Stimulated activated CD4-positive, alpha-beta T cell treated with anti-CD3 and anti-CD28 coated beads, Interleukin-1b, Interleukin-23, amount 100 ng/mL, for 24 hours (primary cell): ENCODE results near the gene PTPRM.
"Not testable (repeated sequence)": the region's sequence is repeated elsewhere in the genome, so short reads cannot be mapped to it uniquely, and the experiment has no call there.

Source experiments
- DNase-seq, 4 experiments: peaks; one replicate each; pipeline ENCODE4 v3.0.0-alpha.2; 2020; ENCODE audit warnings: low read depth in 4 of 4, low spot score in 1 of 4

The PTPRM gene

DNA sequence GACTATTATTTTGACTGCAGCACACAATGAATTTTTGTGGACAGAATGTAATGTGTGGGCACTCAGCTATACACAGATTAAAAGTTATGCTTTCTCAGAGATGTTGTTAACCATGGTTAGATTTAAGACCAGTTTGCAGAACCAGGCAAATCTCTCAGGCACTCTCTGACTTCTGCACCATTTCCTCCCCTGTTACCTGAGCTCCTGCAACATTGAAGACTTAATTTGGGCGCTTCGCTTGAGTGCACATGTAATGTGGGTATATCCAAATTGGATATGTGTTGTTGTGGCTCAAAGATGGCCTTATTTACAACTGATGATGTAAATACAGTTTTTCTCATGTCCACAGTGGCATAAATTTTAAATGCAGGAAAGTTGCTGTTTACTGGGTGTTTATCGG, 469.4 kb downstream of the PTPRM start:
- no peak for DNase-seq

GRCh38 chr18:8037296-8037695, 470.2 kb downstream of the PTPRM start:
- no peak for DNase-seq

- DNase-seq = no peak
Observed at GRCh38 chr18:8040021-8040420, 472.9 kb downstream of the PTPRM start.

DNA sequence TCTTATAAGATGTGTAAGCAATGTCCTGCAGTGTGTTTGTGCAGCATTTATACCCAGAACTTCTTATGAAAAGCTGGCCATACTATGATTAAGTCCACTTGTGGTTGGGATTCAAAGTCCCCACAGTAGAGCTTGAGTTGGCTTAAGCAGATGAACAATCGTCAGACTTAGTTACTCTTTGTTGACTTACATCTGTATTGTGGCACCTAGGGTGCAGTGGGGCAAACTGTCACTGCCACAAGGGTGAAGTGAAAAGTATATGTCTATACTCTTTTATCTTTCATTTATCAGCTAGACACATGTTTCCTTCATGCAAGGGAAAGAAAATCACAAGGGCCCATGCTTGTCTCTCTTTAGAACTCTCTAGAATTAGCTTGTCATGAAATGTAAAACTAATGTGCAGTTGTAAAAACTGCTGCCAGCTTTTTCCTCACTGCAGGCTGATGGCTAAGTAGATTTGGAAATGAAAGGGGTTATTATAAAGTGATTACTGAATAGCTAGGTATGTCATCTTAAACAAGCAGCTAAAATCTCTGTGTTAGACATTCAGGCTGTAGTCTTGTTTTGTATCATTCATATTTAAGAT, 474.5 kb downstream of the PTPRM start:
- no peak for DNase-seq

GRCh38 chr18:8044004-8044403, 476.9 kb downstream of the PTPRM start:
- no peak for DNase-seq

GRCh38 chr18:8045160-8045883, 478.2 kb downstream of the PTPRM start:
- no peak for DNase-seq

DNA sequence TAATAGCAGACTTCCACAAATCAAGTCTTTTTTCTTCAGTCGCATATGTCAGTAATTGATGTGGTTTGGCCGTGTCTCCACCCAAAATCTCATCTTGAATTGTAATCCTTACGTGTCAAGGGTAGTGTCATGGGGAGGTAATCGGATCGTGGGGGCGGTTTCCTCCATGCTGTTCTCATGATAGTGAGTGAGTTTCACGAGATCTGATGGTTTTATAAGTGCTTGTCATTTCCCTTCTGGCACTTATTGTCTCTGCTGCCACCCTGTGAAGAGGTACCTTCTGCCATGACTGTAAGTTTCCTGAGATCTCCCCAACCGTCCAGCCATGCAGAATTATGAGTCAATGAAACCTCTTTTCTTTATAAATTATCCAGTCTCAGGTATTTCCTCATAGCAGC, 478.8 kb downstream of the PTPRM start:
- DNase-seq = peak in 2 of 4 experiments; percentile 13 to 30

GRCh38 chr18:8046441-8046840, 479.3 kb downstream of the PTPRM start:
- no peak for DNase-seq

GRCh38 chr18:8049147-8049546, 482.0 kb downstream of the PTPRM start:
- no peak for DNase-seq

DNA sequence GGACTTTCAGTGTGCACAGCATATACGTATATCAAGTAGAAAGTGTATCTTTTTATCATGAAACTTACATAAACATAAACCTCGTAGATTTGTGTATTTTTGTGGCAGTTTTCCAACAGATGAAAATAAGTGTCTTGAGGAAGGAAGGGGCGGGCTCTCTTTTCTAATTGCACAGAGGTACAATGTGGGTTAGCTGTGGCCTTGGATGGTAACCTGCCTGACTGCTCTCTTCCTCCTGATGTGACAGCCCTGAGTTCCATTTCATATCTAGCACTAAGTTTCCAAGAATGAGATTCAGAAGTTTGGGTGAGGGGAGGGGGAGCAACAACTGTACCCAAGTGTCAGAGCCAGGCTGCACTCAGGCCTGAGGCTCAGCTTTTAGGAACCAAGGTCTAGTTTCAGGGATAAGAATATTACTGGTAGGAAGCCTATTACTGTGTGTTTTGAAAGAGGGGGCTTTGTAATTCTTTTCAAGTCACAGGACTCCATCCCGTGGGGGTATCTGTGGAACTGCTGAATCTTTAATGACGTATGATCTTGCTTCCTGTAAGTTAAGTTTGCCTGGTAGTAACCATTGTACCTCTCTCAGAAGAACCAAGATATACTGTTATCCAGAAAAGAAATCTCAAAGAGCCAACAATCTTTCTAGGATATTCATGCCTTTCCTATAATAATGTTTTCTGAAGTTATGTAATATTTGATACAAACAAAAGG, 483.7 kb downstream of the PTPRM start:
- no peak for DNase-seq

- no peak for DNase-seq
Observed at GRCh38 chr18:8051453-8051852, 484.3 kb downstream of the PTPRM start.

GRCh38 chr18:8052237-8052701, 485.2 kb downstream of the PTPRM start:
- no peak for DNase-seq

DNA sequence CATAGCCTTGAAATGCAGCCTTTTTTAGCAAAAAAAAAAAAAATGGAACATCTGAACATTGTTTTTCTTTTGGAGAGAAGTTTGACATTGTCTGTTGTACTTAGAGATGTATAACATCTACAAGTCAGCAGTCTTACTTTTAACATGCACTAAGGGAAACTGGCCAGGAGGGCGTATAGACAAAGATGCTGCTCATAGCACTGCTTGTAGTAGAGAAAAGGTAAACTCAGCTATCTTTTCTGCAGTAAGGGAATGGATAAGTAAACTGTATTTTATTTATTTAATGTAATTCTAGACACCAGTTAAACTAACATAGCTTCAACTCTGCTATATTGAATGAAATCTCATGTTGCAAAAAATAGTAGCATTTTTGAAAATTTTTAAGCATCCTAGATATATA, 489.6 kb downstream of the PTPRM start:
- DNase-seq = no peak

GRCh38 chr18:8063152-8063551, 496.0 kb downstream of the PTPRM start:
- DNase-seq = not testable (repeated sequence)

DNA sequence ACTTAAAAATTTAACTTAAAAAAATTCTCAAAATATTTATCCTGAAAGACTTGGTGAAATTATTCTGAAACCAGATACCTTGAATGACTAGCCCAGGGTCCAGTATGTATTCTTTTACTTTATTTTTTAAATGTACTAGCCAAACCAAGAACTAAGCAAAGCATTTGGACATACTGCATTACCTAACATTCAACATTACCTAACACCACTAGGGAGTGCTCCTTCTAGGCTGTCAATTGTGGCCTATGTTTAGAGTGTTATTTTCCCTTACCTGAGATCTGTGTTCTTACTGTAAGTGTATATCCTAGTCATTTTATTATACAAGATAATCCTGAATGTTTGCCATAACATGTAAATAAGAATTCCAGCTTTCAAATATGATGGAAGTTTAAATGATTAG, 496.6 kb downstream of the PTPRM start:
- DNase-seq = no peak

DNA sequence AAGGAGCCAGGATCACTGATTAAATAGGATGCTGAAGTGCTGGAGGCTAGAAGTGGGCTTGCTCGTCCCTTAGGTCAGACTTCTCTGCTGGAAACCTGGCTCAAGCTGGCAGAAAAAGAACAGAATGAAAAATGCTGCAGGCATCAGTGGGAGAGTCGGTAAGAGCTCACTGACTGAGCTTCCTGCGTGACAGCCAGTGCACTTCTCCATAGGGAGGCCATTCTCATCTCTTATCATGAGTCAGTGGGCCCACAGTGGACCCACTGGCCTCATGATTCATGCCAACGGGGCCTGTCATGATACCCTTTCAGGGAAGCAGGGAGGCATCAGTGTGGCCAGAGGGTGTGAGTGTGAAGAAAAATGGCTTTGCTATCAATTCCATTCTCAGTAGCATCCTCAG, 498.2 kb downstream of the PTPRM start:
- no peak for DNase-seq

- no peak for DNase-seq
Observed at GRCh38 chr18:8065773-8066172, 498.7 kb downstream of the PTPRM start.

- DNase-seq = no peak
Observed at GRCh38 chr18:8069708-8070107, 502.6 kb downstream of the PTPRM start.

DNA sequence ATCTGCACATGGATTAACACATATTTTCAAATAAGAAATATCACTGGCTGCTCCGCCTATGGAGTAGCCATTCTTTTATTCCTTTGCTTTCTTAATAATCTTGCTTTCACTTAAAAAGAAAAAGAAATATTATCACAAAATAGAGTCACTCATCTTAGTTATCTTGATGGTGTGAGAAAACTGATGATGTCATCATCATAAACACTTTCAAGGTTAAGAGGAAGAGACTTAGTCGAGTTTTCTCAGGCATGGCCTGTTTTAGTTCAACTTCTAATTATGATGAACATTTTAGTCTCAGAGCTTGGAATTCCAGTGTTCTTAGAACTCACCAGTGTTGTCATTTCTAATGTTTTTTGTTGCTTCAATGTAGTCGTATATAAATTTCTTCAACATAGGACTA, 506.1 kb downstream of the PTPRM start:
- no peak for DNase-seq

- no peak for DNase-seq
Observed at GRCh38 chr18:8080092-8080491, 513.0 kb downstream of the PTPRM start.

DNA sequence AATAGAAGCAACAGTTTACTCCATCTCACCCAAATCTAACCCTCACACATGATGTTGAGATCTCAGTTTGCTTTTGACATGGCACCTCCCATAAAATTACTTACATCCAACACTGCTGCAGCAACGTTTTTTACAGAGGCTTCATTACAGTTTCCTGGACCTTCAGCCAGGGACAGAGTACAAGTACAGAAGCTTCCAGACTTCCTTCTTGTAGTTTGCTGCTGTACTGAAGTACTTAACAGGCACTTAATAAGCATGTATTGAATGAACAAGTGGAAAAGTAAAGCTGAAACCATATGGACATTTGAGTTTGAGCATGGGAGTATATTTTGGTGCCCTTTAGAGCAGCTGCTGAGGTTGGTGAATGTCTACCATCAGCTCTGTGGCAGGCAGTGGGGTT, 514.2 kb downstream of the PTPRM start:
- no peak for DNase-seq

- DNase-seq = no peak
Observed at GRCh38 chr18:8081872-8082553, 514.9 kb downstream of the PTPRM start.
